ENCODE results near the gene PDE1C. TPM values are rescaled to one million over a fixed set of nuclear protein-coding genes. Genes with fewer than 3 reads are reported as not detected.

The PDE1C gene
- total RNA-seq, 1 experiment from 2014 or later: 14.1 TPM

DNA sequence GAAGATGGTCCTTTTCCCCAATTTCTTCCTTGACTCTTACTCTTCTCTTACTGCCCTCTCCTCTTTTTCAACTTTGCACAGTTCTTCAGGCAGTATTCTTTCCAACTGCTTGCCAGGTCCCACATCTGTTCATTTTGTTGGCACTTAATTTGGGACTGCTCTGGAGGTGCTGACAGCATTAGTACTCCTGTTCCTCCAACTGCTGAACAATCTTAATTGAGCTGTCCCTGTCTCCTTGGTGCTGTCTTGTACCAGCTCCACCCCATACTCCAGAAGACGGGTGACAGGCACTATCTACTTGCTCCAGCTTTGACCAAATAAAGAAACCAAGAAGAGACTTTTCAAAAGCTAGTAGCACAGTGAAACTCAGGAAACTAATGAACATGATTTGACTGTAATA lies 160.0 kb downstream of the PDE1C start:
- H3K9me2 ChIP-seq (replicated peaks; ENCODE audit: low read length): no peaks in the 10 kb centered on the region
- CTCF ChIA-PET: no interaction called here
- H3K36me3 ChIP-seq (ENCODE audit: low read depth, low read length): no peaks in the 10 kb centered on the region
- H3K4me3 ChIP-seq (ENCODE audit: low read length): no peak overlapping the region
- ATAC-seq (no peak), DNase-seq (no peak)
- no peaks in the 10 kb centered on the region for H3F3A ChIP-seq (ENCODE audit: low read length, unreplicated experiment)
- no peaks in the 10 kb centered on the region for H3K79me2 ChIP-seq (ENCODE audit: low read length)
- H4K20me1 ChIP-seq (ENCODE audit: low read length): no peaks in the 10 kb centered on the region
- H3K27me3 ChIP-seq (ENCODE audit: low read length): no peaks in the 10 kb centered on the region
- no peak overlapping the region for H3K4me2 ChIP-seq (ENCODE audit: low read length)
- intact Hi-C loops (cut with micrococcal nuclease): no loop called here
- H3K9ac ChIP-seq (ENCODE audit: low read length): no peak overlapping the region
- no peaks in the 10 kb centered on the region for H3K9me3 ChIP-seq (ENCODE audit: low read length)
- no peak overlapping the region for H2AFZ ChIP-seq (ENCODE audit: low read length)
- no TSS peak for BruUV-seq (replicated peaks)
- no peaks in the 10 kb centered on the region for H3K4me1 ChIP-seq (ENCODE audit: insufficient read depth, low read length)
- POLR2A ChIA-PET (ENCODE audit: unreplicated experiment): no interaction called here
- no peak overlapping the region for H3K27ac ChIP-seq (ENCODE audit: low read length)
- TF ChIP-seq EZH2 (IDR thresholded peaks at IDR 0.05; ENCODE audit: low read length, unreplicated experiment) (no peak), EZH2phosphoT487 (IDR thresholded peaks at IDR 0.05; ENCODE audit: borderline replicate concordance, low read length) (no peak)
- TF ChIP-seq, protein P1, sequence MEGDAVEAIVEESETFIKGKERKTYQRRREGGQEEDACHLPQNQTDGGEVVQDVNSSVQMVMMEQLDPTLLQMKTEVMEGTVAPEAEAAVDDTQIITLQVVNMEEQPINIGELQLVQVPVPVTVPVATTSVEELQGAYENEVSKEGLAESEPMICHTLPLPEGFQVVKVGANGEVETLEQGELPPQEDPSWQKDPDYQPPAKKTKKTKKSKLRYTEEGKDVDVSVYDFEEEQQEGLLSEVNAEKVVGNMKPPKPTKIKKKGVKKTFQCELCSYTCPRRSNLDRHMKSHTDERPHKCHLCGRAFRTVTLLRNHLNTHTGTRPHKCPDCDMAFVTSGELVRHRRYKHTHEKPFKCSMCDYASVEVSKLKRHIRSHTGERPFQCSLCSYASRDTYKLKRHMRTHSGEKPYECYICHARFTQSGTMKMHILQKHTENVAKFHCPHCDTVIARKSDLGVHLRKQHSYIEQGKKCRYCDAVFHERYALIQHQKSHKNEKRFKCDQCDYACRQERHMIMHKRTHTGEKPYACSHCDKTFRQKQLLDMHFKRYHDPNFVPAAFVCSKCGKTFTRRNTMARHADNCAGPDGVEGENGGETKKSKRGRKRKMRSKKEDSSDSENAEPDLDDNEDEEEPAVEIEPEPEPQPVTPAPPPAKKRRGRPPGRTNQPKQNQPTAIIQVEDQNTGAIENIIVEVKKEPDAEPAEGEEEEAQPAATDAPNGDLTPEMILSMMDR (conservative IDR thresholded peaks at IDR 0.05; ENCODE audit: low read depth, low read length): no peak

DNA sequence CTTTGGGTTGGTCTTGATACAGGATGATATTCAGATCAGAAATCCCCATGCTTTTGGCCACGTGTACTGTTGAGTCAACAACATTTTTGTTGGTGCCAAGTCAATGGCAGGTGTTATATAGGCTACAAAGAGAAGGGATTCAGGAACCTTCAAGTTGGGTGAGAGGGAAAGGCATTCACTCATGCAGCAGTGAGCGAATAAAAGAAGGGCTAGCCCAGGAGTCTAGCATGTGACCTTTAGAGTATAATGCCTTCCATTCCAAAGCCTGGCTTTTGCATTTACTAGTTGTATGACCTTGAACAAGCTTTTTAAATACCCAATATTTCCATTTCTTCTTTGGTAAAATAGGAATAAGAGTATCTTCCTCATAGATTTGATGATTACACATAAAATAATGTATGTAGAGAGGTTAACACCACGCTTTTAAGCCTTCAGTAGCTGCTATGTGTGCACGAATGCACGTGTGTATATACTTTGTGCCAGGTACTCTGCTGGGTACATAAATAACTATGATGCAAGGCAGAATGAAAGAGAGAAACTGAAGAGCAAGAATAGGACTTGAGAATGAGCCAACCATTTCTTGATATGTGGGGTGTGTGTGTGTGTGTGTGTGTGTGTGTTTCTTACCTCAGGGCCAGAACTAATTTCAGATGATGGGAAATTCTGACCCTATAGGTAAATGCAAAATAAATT lies 163.6 kb downstream of the PDE1C start:
- Histone ChIP-seq H3K36me3 (ENCODE audit: low read depth, low read length) (no peaks in the 10 kb centered on the region), H4K20me1 (ENCODE audit: low read length) (no peaks in the 10 kb centered on the region), H3K27ac (ENCODE audit: low read length) (no peak overlapping the region), H3K4me2 (ENCODE audit: low read length) (no peak overlapping the region), H2AFZ (ENCODE audit: low read length) (no peak overlapping the region), H3F3A (ENCODE audit: low read length, unreplicated experiment) (no peaks in the 10 kb centered on the region), H3K27me3 (ENCODE audit: low read length) (no peaks in the 10 kb centered on the region), H3K9ac (ENCODE audit: low read length) (no peak overlapping the region), H3K4me3 (ENCODE audit: low read length) (no peak overlapping the region), H3K4me1 (ENCODE audit: insufficient read depth, low read length) (no peaks in the 10 kb centered on the region), H3K9me2 (replicated peaks; ENCODE audit: low read length) (no peaks in the 10 kb centered on the region), H3K9me3 (ENCODE audit: low read length) (no peaks in the 10 kb centered on the region), H3K79me2 (ENCODE audit: low read length) (no peaks in the 10 kb centered on the region)
- no TSS peak for BruUV-seq (replicated peaks)
- ChIA-PET CTCF (no interaction called here), POLR2A (ENCODE audit: unreplicated experiment) (no interaction called here)
- intact Hi-C loops (cut with micrococcal nuclease): no loop called here
- TF ChIP-seq, protein P1 (conservative IDR thresholded peaks at IDR 0.05; ENCODE audit: low read depth, low read length): no peak
- TF ChIP-seq EZH2phosphoT487 (IDR thresholded peaks at IDR 0.05; ENCODE audit: borderline replicate concordance, low read length) (no peak), EZH2 (IDR thresholded peaks at IDR 0.05; ENCODE audit: low read length, unreplicated experiment) (no peak)
- DNase-seq (no peak), ATAC-seq (no peak)

DNA sequence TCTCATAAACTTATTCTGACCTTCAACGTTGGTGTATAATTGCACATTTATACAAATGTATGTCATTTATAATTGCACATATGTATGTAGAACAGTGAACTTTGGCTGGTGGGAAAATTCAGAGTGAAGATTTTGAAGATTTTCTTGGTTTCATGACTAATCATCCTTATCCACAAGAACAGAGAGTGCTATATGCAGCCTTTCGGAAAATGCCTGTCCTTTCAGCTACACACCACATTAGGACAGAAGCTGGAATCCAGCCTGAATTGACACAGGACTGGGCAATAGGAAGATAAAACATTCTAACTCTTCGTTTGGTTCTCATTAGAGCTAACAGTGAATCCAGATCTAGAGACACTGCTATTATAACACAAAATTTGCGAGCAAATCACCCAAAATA lies 166.2 kb downstream of the PDE1C start:
- Histone ChIP-seq H3K9me2 (replicated peaks; ENCODE audit: low read length) (no peaks in the 10 kb centered on the region), H3K36me3 (ENCODE audit: low read depth, low read length) (no peaks in the 10 kb centered on the region), H4K20me1 (ENCODE audit: low read length) (no peaks in the 10 kb centered on the region), H3F3A (ENCODE audit: low read length, unreplicated experiment) (no peaks in the 10 kb centered on the region), H3K79me2 (ENCODE audit: low read length) (no peaks in the 10 kb centered on the region), H3K4me2 (ENCODE audit: low read length) (no peak overlapping the region), H3K9me3 (ENCODE audit: low read length) (no peaks in the 10 kb centered on the region), H3K27ac (ENCODE audit: low read length) (no peak overlapping the region), H3K4me3 (ENCODE audit: low read length) (no peak overlapping the region), H3K4me1 (ENCODE audit: insufficient read depth, low read length) (peaks cover 15% of the 10 kb centered on the region), H3K27me3 (ENCODE audit: low read length) (no peaks in the 10 kb centered on the region), H3K9ac (ENCODE audit: low read length) (no peak overlapping the region), H2AFZ (ENCODE audit: low read length) (no peak overlapping the region)
- POLR2A ChIA-PET (ENCODE audit: unreplicated experiment): no interaction called here
- BruUV-seq (replicated peaks): no TSS peak
- CTCF ChIA-PET: no interaction called here
- intact Hi-C loops (cut with micrococcal nuclease): no loop called here
- ATAC-seq (no peak), DNase-seq (no peak)
- TF ChIP-seq, protein P1 (conservative IDR thresholded peaks at IDR 0.05; ENCODE audit: low read depth, low read length): no peak
- TF ChIP-seq EZH2phosphoT487 (IDR thresholded peaks at IDR 0.05; ENCODE audit: borderline replicate concordance, low read length) (no peak), EZH2 (IDR thresholded peaks at IDR 0.05; ENCODE audit: low read length, unreplicated experiment) (no peak)
